CD4-positive, alpha-beta T cell treated with Interleukin-4 for 4 hours (primary cell): ENCODE measurements around the gene TOMM20L.

Source experiments
- DNase-seq: peaks from one replicate; pipeline ENCODE4 v3.0.0-alpha.2; 2020

TOMM20L gene

GRCh38 chr14:58427281-58428117 lies 31.8 kb downstream of the TOMM20L start, which contains the start of the genes KIAA0586 and TIMM9:
TSS of gene KIAA0586 (plus strand) at chr14:58427719. CDS start at chr14:58428265, 546 bp downstream.
TSS of gene TIMM9 (minus strand) at chr14:58427531. CDS start at chr14:58411945, 15,586 bp downstream.
- peak; percentile 99 for DNase-seq

GRCh38 chr14:58428118-58428683 lies 32.5 kb downstream of the TOMM20L start:
- DNase-seq, result peak; percentile 28

- DNase-seq, result peak; percentile 8
Observed at GRCh38 chr14:58430156-58430555, 34.4 kb downstream of the TOMM20L start.

GRCh38 chr14:58439476-58439875 lies 43.7 kb downstream of the TOMM20L start:
- DNase-seq, result no peak

- DNase-seq, result no peak
Observed at GRCh38 chr14:58444627-58445026, 48.9 kb downstream of the TOMM20L start.

- DNase-seq, result no peak
Observed at GRCh38 chr14:58455593-58456265, 60.0 kb downstream of the TOMM20L start.
